CD8-positive, alpha-beta memory T cell (primary cell): ENCODE measurements around the gene RSL24D1. TPM values are rescaled to one million over a fixed set of nuclear protein-coding genes. Genes with fewer than 3 reads are reported as not detected.

Experiments used
- CTCF ChIA-PET: fragments of 350-600 bp; sonication (Branson Sonifier 250); formaldehyde crosslinking; loops from one replicate; lab custom pipeline; 2021; ENCODE audit warnings: antibody characterized with exemption; lab: Charles Lee
- POLR2A ChIA-PET: fragments of 350-600 bp; sonication (Branson Sonifier 250); formaldehyde crosslinking; loops from one replicate; lab custom pipeline; 2021; ENCODE audit warnings: antibody characterized with exemption; lab: Charles Lee
- DNase-seq, 5 donors: peaks; one replicate each; pipeline versions ENCODE4 v3.0.0 to v3.0.0-alpha.2; 2020 to 2022; ENCODE audit warnings: mixed read lengths in 1 of 5
- H3K27ac ChIP-seq: one replicate; pipeline ENCODE4 v1.7.0; 2013; ENCODE audit warnings: low read depth, mild to moderate bottlenecking, low read length, moderate library complexity
- H3K27me3 ChIP-seq: 2 replicates; pipeline ENCODE4 v1.7.0; 2013; ENCODE audit warnings: low read length, mild to moderate bottlenecking; ENCODE audit not compliant: insufficient read depth, poor library complexity, severe bottlenecking
- H3K36me3 ChIP-seq: 2 replicates; pipeline ENCODE4 v1.7.0; 2013; ENCODE audit warnings: mild to moderate bottlenecking, low read length, moderate library complexity; ENCODE audit not compliant: insufficient read depth
- H3K4me1 ChIP-seq: 2 replicates; pipeline ENCODE4 v1.7.0; 2013; ENCODE audit warnings: mild to moderate bottlenecking, low read length, moderate library complexity; ENCODE audit not compliant: insufficient read depth
- H3K4me3 ChIP-seq: 2 replicates; pipeline ENCODE4 v1.7.0; 2013; ENCODE audit warnings: mild to moderate bottlenecking, low read length
- H3K9me3 ChIP-seq: 2 replicates; pipeline ENCODE4 v1.7.0; 2013; ENCODE audit warnings: mild to moderate bottlenecking, low read length
- H3K27ac Mint-ChIP-seq, 8 donors: one replicate each; pipeline ENCODE4 v1.8.0; 2020 to 2021; ENCODE audit warnings: mixed read lengths in 8 of 8, mild to moderate bottlenecking in 6 of 8, inconsistent platforms in 3 of 8, moderate library complexity in 3 of 8
- H3K27me3 Mint-ChIP-seq, 2 donors: one replicate each; pipeline ENCODE4 v1.8.0; 2020 to 2021; ENCODE audit warnings: mixed read lengths in 2 of 2, mild to moderate bottlenecking in 1 of 2, moderate library complexity in 1 of 2
- H3K36me3 Mint-ChIP-seq, 3 donors: one replicate each; pipeline ENCODE4 v1.8.0; 2020 to 2021; ENCODE audit warnings: mixed read lengths in 3 of 3, inconsistent platforms in 1 of 3, mild to moderate bottlenecking in 1 of 3
- H3K4me1 Mint-ChIP-seq, 3 donors: one replicate each; pipeline ENCODE4 v1.8.0; 2020 to 2021; ENCODE audit warnings: mixed read lengths in 3 of 3, inconsistent platforms in 1 of 3, mild to moderate bottlenecking in 1 of 3
- H3K4me3 Mint-ChIP-seq, 7 donors: one replicate each; pipeline ENCODE4 v1.8.0; 2020 to 2021; ENCODE audit warnings: mixed read lengths in 7 of 7, mild to moderate bottlenecking in 6 of 7, moderate library complexity in 4 of 7, inconsistent platforms in 2 of 7
- H3K9me3 Mint-ChIP-seq, 5 donors: one replicate each; pipeline ENCODE4 v1.8.0; 2020 to 2022; ENCODE audit warnings: mixed read lengths in 5 of 5, mild to moderate bottlenecking in 3 of 5, moderate library complexity in 2 of 5, inconsistent platforms in 1 of 5
- polyA plus RNA-seq: library from polyadenylated mRNA; unstranded; fragments of 300-500 nt; fragmentation: Illumina TruSeq; gene quantifications from one replicate; pipeline ENCODE4 v1.2.3, GENCODE V29; 2021
- total RNA-seq, 2 experiments: library from RNA; stranded (reverse); gene quantifications; one replicate each; pipeline ENCODE4 v1.2.3, GENCODE V29; 2021

The RSL24D1 gene
- total and polyA plus RNA-seq, 3 experiments from 2014 or later, result 84.9 to 154 (median 145) TPM

DNA sequence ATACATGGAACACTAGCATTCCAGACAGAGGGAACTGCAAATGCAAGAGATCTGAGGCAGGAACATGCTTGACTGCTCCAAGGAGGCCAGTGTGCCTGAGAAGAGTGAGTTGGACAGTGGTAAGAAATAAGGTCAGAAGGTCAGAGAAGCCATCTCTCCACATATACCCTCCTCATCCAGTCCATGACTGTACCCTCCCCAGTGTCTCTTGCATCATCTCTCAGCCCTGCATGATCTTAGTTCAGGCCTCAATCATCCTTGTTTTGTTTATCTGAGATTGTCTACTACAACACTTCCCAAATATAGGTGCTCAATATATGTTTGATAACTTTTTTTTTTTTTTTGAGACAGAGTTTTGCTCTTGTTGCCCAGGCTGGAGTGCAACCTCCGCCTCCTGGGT lies 5.5 kb upstream of the RSL24D1 start:
- no peak overlapping the region for H3K4me3 ChIP-seq
- DNase-seq, result no peak
- no peaks in the 10 kb centered on the region for H3K27me3 Mint-ChIP-seq
- ChIA-PET CTCF (no interaction called here), POLR2A (interaction anchor here (0.7 kb wide), 1 partner anchor 80 kb away, joined by 6 read pairs; no protein-coding TSS in a partner anchor)
- peaks cover 0 to 6% (median 0%) of the 10 kb centered on the region in 5 donors for H3K9me3 Mint-ChIP-seq
- H3K4me1 ChIP-seq, result peaks cover 9% of the 10 kb centered on the region
- H3K9me3 ChIP-seq, result no peaks in the 10 kb centered on the region
- H3K4me3 Mint-ChIP-seq, result no peak overlapping the region
- peak overlapping the region in 2 of 8 donors; percentile 1 to 3 for H3K27ac Mint-ChIP-seq
- H3K27me3 ChIP-seq, result no peaks in the 10 kb centered on the region
- peaks cover 5 to 17% (median 13%) of the 10 kb centered on the region in 3 donors for H3K4me1 Mint-ChIP-seq
- H3K27ac ChIP-seq, result no peak overlapping the region
- peaks cover 9 to 44% (median 13%) of the 10 kb centered on the region in 3 donors for H3K36me3 Mint-ChIP-seq
- H3K36me3 ChIP-seq, result peaks cover 7% of the 10 kb centered on the region

DNA sequence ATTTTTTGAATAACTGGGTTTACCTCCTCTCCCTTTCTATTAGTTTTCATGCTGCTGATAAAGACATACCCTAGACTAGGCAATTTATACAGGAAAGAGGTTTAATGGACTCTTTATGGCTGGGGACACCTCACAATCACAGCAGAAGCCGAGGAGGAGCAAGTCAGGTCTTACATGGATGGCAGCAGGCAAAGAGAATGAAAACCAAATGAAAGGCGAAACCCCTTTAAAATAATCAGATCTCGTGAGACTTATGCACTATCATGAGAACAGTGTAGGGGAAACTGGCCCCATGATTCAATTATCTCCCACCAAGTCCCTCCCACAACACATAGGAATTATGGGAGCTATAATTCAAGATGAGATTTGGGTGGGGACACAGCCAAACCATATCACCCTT lies 2.0 kb upstream of the RSL24D1 start:
- ChIA-PET CTCF (interaction anchor here (1.2 kb wide), 1 partner anchor 20 kb away, joined by 5 read pairs; no protein-coding TSS in a partner anchor), POLR2A (no interaction called here)
- Mint-ChIP-seq H3K4me1 (peaks cover 5 to 13% (median 13%) of the 10 kb centered on the region in 3 donors), H3K9me3 (peaks cover 0 to 6% (median 0%) of the 10 kb centered on the region in 5 donors), H3K36me3 (peaks cover 4 to 24% (median 5%) of the 10 kb centered on the region in 3 donors), H3K27ac (peak overlapping the region in 6 of 8 donors; percentile 6 to 84 (median 74)), H3K27me3 (no peaks in the 10 kb centered on the region), H3K4me3 (peak overlapping the region in 5 of 7 donors; percentile 15 to 42 (median 32))
- Histone ChIP-seq H3K4me1 (peaks cover 32% of the 10 kb centered on the region), H3K27me3 (no peaks in the 10 kb centered on the region), H3K27ac (no peak overlapping the region), H3K36me3 (no peaks in the 10 kb centered on the region), H3K4me3 (no peak overlapping the region), H3K9me3 (no peaks in the 10 kb centered on the region)
- DNase-seq, result no peak

DNA sequence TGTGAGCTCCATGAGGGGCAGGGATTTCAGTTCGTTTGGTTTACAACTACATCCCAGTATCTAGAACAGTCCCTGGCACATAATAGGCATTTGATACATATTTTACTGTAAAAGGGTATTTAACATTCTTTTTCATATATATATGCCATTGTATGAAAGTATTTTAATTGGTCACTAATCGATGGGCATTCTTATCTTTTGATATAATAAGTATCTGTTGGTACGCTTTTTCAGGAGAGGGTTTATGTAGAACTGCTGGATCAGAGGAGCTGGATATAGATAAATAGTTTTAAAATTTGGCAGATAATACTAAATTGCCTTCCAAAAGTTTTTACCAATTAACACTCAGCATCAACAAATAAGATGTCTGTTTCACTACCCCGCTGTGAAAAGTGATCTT lies 978 bp upstream of the RSL24D1 start:
- Mint-ChIP-seq H3K4me3 (no peak overlapping the region), H3K27ac (no peak overlapping the region), H3K9me3 (peaks cover 0 to 6% (median 0%) of the 10 kb centered on the region in 5 donors), H3K27me3 (no peaks in the 10 kb centered on the region), H3K36me3 (peaks cover 4 to 23% (median 7%) of the 10 kb centered on the region in 3 donors), H3K4me1 (peaks cover 11 to 23% (median 13%) of the 10 kb centered on the region in 3 donors)
- Histone ChIP-seq H3K27me3 (no peaks in the 10 kb centered on the region), H3K4me1 (peaks cover 36% of the 10 kb centered on the region), H3K27ac (peak overlapping the region; percentile 94), H3K36me3 (no peaks in the 10 kb centered on the region), H3K4me3 (peak overlapping the region; percentile 97), H3K9me3 (no peaks in the 10 kb centered on the region)
- ChIA-PET POLR2A (interaction anchor here (0.5 to 1.8 kb wide), 8 partner anchors 19 to 210 kb away, joined by 3 to 19 read pairs (median 6); partner anchors contain the start of genes CCPG1, PIERCE2, PIGB and PIGBOS1), CTCF (interaction anchor here (0.8 to 2.2 kb wide), 9 partner anchors 10 to 1047 kb away, joined by 3 to 8 read pairs (median 5); partner anchors contain the start of genes CCPG1, PIERCE2, PIGB and PIGBOS1)
- no peak for DNase-seq

DNA sequence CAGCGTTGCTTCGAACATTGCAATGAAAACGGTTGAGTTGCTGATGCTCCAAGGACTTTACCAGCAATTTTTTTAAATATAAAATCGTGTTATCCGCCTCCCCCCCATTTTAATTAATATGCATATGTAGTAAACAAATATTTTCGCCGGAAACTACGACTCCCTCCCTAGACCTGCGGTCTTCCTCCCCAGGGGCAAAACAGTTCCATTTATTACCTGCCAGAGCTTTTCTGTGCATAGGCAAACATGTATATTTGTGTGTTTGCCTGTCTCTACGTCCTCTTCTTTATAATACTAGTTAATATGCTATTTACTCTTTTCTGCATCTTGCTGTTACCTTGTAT lies 593 bp upstream of the RSL24D1 start:
- Histone ChIP-seq H3K27me3 (no peaks in the 10 kb centered on the region), H3K27ac (peak overlapping the region; percentile 94), H3K36me3 (peaks cover 2% of the 10 kb centered on the region), H3K4me3 (peak overlapping the region; percentile 97), H3K4me1 (peaks cover 36% of the 10 kb centered on the region), H3K9me3 (no peaks in the 10 kb centered on the region)
- Mint-ChIP-seq H3K36me3 (peaks cover 4 to 26% (median 7%) of the 10 kb centered on the region in 3 donors), H3K4me1 (peaks cover 11 to 26% (median 13%) of the 10 kb centered on the region in 3 donors), H3K4me3 (no peak overlapping the region), H3K9me3 (peaks cover 0 to 6% (median 0%) of the 10 kb centered on the region in 5 donors), H3K27ac (no peak overlapping the region), H3K27me3 (no peaks in the 10 kb centered on the region)
- ChIA-PET POLR2A (interaction anchor here (0.5 to 1.8 kb wide), 11 partner anchors 20 to 221 kb away, joined by 3 to 19 read pairs (median 4); partner anchors contain the start of genes CCPG1, PIERCE2, PIGB and PIGBOS1), CTCF (interaction anchor here (0.9 to 2.2 kb wide), 10 partner anchors 10 to 1048 kb away, joined by 3 to 8 read pairs (median 4); partner anchors contain the start of genes PIGB and PIGBOS1)
- DNase-seq, result peak in 1 of 5 donors; percentile 46

DNA sequence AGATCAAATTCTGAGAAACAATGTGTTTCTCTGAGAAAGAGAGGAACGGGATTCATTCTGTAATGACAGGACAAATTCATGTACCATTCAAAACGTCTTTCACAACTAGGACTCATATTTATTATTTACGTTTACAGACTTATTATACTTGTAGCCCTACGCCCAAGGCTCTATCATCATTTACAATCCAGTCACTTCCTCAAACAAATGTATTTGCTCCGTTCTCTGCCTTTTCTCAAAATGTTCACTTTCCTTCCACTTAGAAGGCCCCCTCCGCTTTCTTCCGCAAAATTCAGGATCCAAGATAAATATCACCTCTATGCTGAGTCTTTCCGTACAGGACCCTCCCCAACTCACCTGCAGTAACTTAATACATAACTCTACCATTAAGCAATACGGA lies 745 bp downstream of the RSL24D1 start:
- H3K27me3 ChIP-seq, result no peaks in the 10 kb centered on the region
- ChIA-PET CTCF (interaction anchor here (2.2 kb wide), 1 partner anchor 95 kb away, joined by 8 read pairs; no protein-coding TSS in a partner anchor), POLR2A (interaction anchor here (1.8 kb wide), 1 partner anchor 21 kb away, joined by 6 read pairs; no protein-coding TSS in a partner anchor)
- H3K4me3 Mint-ChIP-seq, result no peak overlapping the region
- peaks cover 3 to 31% (median 6%) of the 10 kb centered on the region in 3 donors for H3K36me3 Mint-ChIP-seq
- H3K4me1 Mint-ChIP-seq, result peaks cover 13 to 40% (median 21%) of the 10 kb centered on the region in 3 donors
- peak overlapping the region; percentile 97 for H3K4me3 ChIP-seq
- DNase-seq, result peak in 1 of 5 donors; percentile 1
- H3K36me3 ChIP-seq, result peaks cover 14% of the 10 kb centered on the region
- H3K27ac ChIP-seq, result peak overlapping the region; percentile 94
- H3K4me1 ChIP-seq, result peaks cover 36% of the 10 kb centered on the region
- H3K27ac Mint-ChIP-seq, result no peak overlapping the region
- peaks cover 0 to 6% (median 0%) of the 10 kb centered on the region in 5 donors for H3K9me3 Mint-ChIP-seq
- H3K9me3 ChIP-seq, result no peaks in the 10 kb centered on the region
- H3K27me3 Mint-ChIP-seq, result no peaks in the 10 kb centered on the region

DNA sequence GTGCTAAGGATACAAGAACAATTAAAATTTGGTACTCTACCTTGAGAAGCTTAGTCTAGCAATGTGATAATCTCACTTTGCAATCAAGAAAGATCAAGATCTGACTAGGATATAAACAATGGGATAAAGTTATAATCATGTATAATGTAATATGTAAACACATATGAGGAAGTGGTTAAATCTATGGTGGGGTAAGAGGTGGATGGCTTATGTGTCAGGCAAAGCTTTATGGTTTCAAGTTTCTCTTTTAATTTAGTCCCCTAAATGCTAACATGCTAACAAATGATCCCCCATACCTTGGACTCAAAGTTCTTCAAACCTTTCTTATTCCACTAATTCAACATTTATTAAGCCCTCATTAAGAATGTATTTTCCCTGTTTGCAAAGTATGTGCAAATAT lies 2.5 kb downstream of the RSL24D1 start:
- no peaks in the 10 kb centered on the region for H3K9me3 ChIP-seq
- H3K27me3 Mint-ChIP-seq, result no peaks in the 10 kb centered on the region
- no peak overlapping the region for H3K27ac ChIP-seq
- H3K27me3 ChIP-seq, result no peaks in the 10 kb centered on the region
- peaks cover 3 to 42% (median 8%) of the 10 kb centered on the region in 3 donors for H3K36me3 Mint-ChIP-seq
- peaks cover 16 to 49% (median 26%) of the 10 kb centered on the region in 3 donors for H3K4me1 Mint-ChIP-seq
- H3K36me3 ChIP-seq, result peaks cover 16% of the 10 kb centered on the region
- H3K4me3 ChIP-seq, result no peak overlapping the region
- peak overlapping the region in 1 of 7 donors; percentile 26 for H3K4me3 Mint-ChIP-seq
- peaks cover 36% of the 10 kb centered on the region for H3K4me1 ChIP-seq
- POLR2A ChIA-PET, result no interaction called here
- peaks cover 0 to 4% (median 0%) of the 10 kb centered on the region in 5 donors for H3K9me3 Mint-ChIP-seq
- no peak for DNase-seq
- CTCF ChIA-PET, result no interaction called here
- peak overlapping the region in 3 of 8 donors; percentile 16 to 87 (median 64) for H3K27ac Mint-ChIP-seq

DNA sequence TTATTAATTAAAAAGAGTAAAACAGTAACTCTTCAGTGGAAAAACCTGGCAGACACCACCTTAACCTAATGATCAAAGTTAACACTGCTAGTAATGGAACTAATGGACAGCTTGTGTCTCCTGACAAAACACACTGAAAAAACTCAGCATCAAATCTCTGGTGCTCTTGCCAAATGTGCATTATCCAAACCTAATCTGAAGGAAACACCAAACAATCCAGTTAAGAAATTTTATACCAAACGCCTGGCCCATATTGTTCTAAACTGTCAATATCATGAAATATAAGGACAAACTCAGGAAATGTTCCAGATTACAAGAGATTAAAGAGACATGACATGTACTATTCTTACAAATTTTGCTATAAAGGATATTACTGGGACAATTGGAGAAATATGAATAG lies 10.4 kb downstream of the RSL24D1 start:
- POLR2A ChIA-PET, result no interaction called here
- Mint-ChIP-seq H3K9me3 (no peaks in the 10 kb centered on the region), H3K4me1 (peaks cover 43 to 69% (median 47%) of the 10 kb centered on the region in 3 donors), H3K27me3 (no peaks in the 10 kb centered on the region), H3K36me3 (peaks cover 9 to 88% (median 32%) of the 10 kb centered on the region in 3 donors), H3K27ac (peak overlapping the region in 2 of 8 donors; percentile 0 to 31), H3K4me3 (peak overlapping the region in 1 of 7 donors; percentile 8)
- no peak for DNase-seq
- Histone ChIP-seq H3K27ac (no peak overlapping the region), H3K9me3 (no peaks in the 10 kb centered on the region), H3K27me3 (no peaks in the 10 kb centered on the region), H3K4me3 (no peak overlapping the region), H3K36me3 (peaks cover 29% of the 10 kb centered on the region), H3K4me1 (peaks cover 4% of the 10 kb centered on the region)
- CTCF ChIA-PET, result no interaction called here

DNA sequence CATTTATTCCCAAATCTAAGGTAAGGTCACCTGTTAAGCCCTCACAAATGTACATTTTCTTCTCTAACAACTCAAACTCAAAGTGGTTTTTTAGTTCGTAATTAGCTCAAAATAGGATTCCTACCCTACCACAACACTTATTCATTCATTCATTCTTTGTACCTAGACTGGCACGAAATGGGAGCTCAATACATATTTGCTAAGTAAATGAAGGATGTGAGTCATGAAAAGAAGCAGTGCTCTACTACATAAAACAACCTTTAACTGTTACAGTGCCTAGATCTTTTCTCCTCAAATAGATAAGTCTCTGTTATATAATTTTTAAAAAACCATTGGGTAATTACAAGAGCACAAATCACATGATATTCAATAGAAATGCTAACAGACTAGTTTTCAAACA lies 13.1 kb downstream of the RSL24D1 start:
- Mint-ChIP-seq H3K27ac (peak overlapping the region in 4 of 8 donors; percentile 1 to 90 (median 52)), H3K4me1 (peaks cover 36 to 52% (median 38%) of the 10 kb centered on the region in 3 donors), H3K9me3 (no peaks in the 10 kb centered on the region), H3K27me3 (no peaks in the 10 kb centered on the region), H3K4me3 (no peak overlapping the region), H3K36me3 (peaks cover 7 to 90% (median 29%) of the 10 kb centered on the region in 3 donors)
- CTCF ChIA-PET, result interaction anchor here (1.4 kb wide), 1 partner anchor 34 kb away, joined by 3 read pairs; no protein-coding TSS in a partner anchor
- Histone ChIP-seq H3K9me3 (no peaks in the 10 kb centered on the region), H3K36me3 (peaks cover 33% of the 10 kb centered on the region), H3K27me3 (no peaks in the 10 kb centered on the region), H3K4me3 (no peak overlapping the region), H3K27ac (no peak overlapping the region), H3K4me1 (peaks cover 4% of the 10 kb centered on the region)
- POLR2A ChIA-PET, result no interaction called here
- no peak for DNase-seq
